Transverse colon (tissue), 4 donors: Measurements from ENCODE around the gene RNU6-9. TPM values are rescaled to one million over a fixed set of nuclear protein-coding genes. Genes with fewer than 3 reads are reported as not detected.

ENCODE experiments used
- DNase-seq: peaks from one replicate; pipeline ENCODE4 v3.0.0-alpha.2; 2019
- H3K27ac ChIP-seq, 4 donors: fragments of 200-600 bp; sonication (generic); 2 replicates each; pipeline ENCODE4 v1.5.1; 2016 to 2018; ENCODE audit warnings: inconsistent platforms in 4 of 4
- H3K27me3 ChIP-seq: fragments of 200-600 bp; sonication (generic); 2 replicates; pipeline ENCODE4 v1.5.1; 2017; ENCODE audit warnings: inconsistent platforms
- H3K36me3 ChIP-seq, 4 donors: fragments of 200-600 bp; sonication (generic); 2 replicates each; pipeline ENCODE4 v1.5.1; 2017 to 2019; ENCODE audit warnings: inconsistent platforms in 4 of 4
- H3K4me1 ChIP-seq, 4 donors: fragments of 200-600 bp; sonication (generic); 2 replicates each; pipeline ENCODE4 v1.5.1; 2017 to 2020; ENCODE audit warnings: inconsistent platforms in 4 of 4
- H3K4me3 ChIP-seq, 4 donors: fragments of 200-600 bp; sonication (generic); 1 replicate in 1 of 4; 2 replicates in 3 of 4; pipeline versions ENCODE4 v1.5.1 to v1.6.1; 2017 to 2019; ENCODE audit warnings: inconsistent platforms in 4 of 4
- H3K9me3 ChIP-seq, 2 donors: fragments of 200-600 bp; sonication (generic); 2 replicates each; pipeline ENCODE4 v1.5.1; 2017 to 2019; ENCODE audit warnings: inconsistent platforms in 2 of 2
- CTCF ChIP-seq, 5 experiments: fragments of 200-600 bp in 3 of 5; fragments of 450-650 bp in 2 of 5; sonication (generic) in 3 of 5; IDR thresholded peaks; 1 replicate in 2 of 5; 2 replicates in 3 of 5; pipeline ENCODE4 v1.5.1; 2016 to 2017; ENCODE audit warnings: antibody characterized with exemption in 5 of 5, inconsistent platforms in 3 of 5, mild to moderate bottlenecking in 2 of 5, moderate library complexity in 1 of 5
- EP300 ChIP-seq: sonication (generic); formaldehyde crosslinking; IDR thresholded peaks from one replicate; pipeline ENCODE4 v1.6.1; 2017; ENCODE audit warnings: antibody characterized with exemption, low read depth
- POLR2A ChIP-seq: fragments of 450-650 bp; IDR thresholded peaks from one replicate; pipeline ENCODE4 v1.6.1; 2016; ENCODE audit warnings: antibody characterized with exemption, mild to moderate bottlenecking, moderate library complexity
- POLR2AphosphoS5 ChIP-seq, 3 donors: sonication (generic); formaldehyde crosslinking; IDR thresholded peaks; one replicate each; pipeline ENCODE4 v1.6.1; 2016; ENCODE audit warnings: antibody characterized with exemption in 3 of 3
- WGBS, 2 donors: methylation state at CpG; one replicate each; pipeline ENCODE4 v1.1.5; 2018; ENCODE audit warnings: low coverage in 1 of 2; 5-methylcytosine and 5-hydroxymethylcytosine counted together
- in situ Hi-C, 4 donors: fragments of 200-750 bp; cut with MboI; loops; one replicate each; pipeline versions ENCODE4 v1.15.0 to v1.15.1; 2017; ENCODE audit warnings: low sequenced_read_pairs in 3 of 4, low pct_ligation_motif_present in 1 of 4, low pct_unique_long_range_greater_than_20kb in 1 of 4
- intact Hi-C: fragments of 100-400 bp; cut with DNase I; formaldehyde crosslinking; loops from one replicate; pipeline ENCODE4 v1.15.1; 2023; ENCODE audit warnings: low total_unique reads
- total RNA-seq, 4 donors: library from RNA; depleted of rRNA; stranded (reverse); fragments of >200 nt; gene quantifications; one replicate each; pipeline ENCODE4 v1.1.0, GENCODE V29; 2016

RNU6-9 gene
- total RNA-seq, 4 donors from 2014 or later, result not detected

GRCh38 chr19:925526-926322 is 32.4 kb downstream of the RNU6-9 start, which contains the start of gene ARID3A:
Gene ARID3A, plus strand, starts transcription at chr19:926035. Its CDS starts 3,494 bp downstream, at chr19:929529.
- in situ Hi-C loops, result loop anchor here in 3 of 4 donors (10.0 kb wide), 3 partner anchors 59 to 161 kb away; partner anchors contain the start of genes CFD (in 1 of the 3), ELANE (in 1 of the 3) and WDR18 (in 1 of the 3)
- H3K27ac ChIP-seq, result peak within 1 kb of the TSS; percentile 89 to 92 (median 91)
- intact Hi-C loops, result loop anchor here (10.0 kb wide), 1 partner anchor 179 kb away; the partner anchor contains the start of gene GPX4
- H3K27me3 ChIP-seq, result peaks cover 8% of the 10 kb centered on the region
- TF ChIP-seq POLR2A (no peak), POLR2AphosphoS5 (IDR thresholded peaks at IDR 0.05) (peak in 2 of 3 donors; percentile 19 to 29)
- no peaks in the 10 kb centered on the region for H3K36me3 ChIP-seq
- no peaks in the 10 kb centered on the region for H3K9me3 ChIP-seq
- peaks cover 0 to 30% (median 23%) of the 10 kb centered on the region in 4 donors for H3K4me1 ChIP-seq
- H3K4me3 ChIP-seq, result peak within 1 kb of the TSS; percentile 85 to 99 (median 88)
- WGBS, 2 donors, result 1% methylated on average over 41 of the region's 97 CpGs; no CpG with 5 or more reads in 1 of the 2 donors
- peak; percentile 80 for DNase-seq

DNA sequence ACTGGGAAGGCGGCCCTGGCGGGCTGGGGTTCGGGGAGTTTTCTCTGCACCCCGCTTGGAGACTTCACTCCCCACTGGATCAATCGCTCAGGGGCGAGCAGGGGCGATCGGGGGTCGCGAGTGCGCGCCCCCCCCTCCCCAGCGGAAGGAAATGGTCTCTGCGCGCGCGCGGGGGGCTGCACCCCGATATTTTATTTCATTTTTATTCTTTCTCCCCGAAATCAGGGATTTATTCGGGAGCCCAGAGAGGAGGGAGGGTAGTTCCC is 33.0 kb downstream of the RNU6-9 start:
- Histone ChIP-seq H3K4me1 (peaks cover 0 to 30% (median 23%) of the 10 kb centered on the region in 4 donors), H3K36me3 (no peaks in the 10 kb centered on the region), H3K4me3 (peak overlapping the region; percentile 85 to 99 (median 88)), H3K27me3 (peaks cover 3% of the 10 kb centered on the region), H3K27ac (peak overlapping the region; percentile 89 to 92 (median 91)), H3K9me3 (no peaks in the 10 kb centered on the region)
- in situ Hi-C loops (loop anchor here in 3 of 4 donors (10.0 kb wide), 3 partner anchors 59 to 161 kb away; partner anchors contain the start of genes CFD (in 1 of the 3), ELANE (in 1 of the 3) and WDR18 (in 1 of the 3)), intact Hi-C loops (loop anchor here (10.0 kb wide), 1 partner anchor 179 kb away; the partner anchor contains the start of gene GPX4)
- no peak for DNase-seq
- TF ChIP-seq POLR2AphosphoS5 (IDR thresholded peaks at IDR 0.05) (no peak), EP300 (no peak), CTCF (IDR thresholded peaks at IDR 0.05) (no peak), POLR2A (no peak)
- 0% methylated on average over 17 of the region's 21 CpGs; no CpG with 5 or more reads in 1 of the 2 donors for WGBS, 2 donors

DNA sequence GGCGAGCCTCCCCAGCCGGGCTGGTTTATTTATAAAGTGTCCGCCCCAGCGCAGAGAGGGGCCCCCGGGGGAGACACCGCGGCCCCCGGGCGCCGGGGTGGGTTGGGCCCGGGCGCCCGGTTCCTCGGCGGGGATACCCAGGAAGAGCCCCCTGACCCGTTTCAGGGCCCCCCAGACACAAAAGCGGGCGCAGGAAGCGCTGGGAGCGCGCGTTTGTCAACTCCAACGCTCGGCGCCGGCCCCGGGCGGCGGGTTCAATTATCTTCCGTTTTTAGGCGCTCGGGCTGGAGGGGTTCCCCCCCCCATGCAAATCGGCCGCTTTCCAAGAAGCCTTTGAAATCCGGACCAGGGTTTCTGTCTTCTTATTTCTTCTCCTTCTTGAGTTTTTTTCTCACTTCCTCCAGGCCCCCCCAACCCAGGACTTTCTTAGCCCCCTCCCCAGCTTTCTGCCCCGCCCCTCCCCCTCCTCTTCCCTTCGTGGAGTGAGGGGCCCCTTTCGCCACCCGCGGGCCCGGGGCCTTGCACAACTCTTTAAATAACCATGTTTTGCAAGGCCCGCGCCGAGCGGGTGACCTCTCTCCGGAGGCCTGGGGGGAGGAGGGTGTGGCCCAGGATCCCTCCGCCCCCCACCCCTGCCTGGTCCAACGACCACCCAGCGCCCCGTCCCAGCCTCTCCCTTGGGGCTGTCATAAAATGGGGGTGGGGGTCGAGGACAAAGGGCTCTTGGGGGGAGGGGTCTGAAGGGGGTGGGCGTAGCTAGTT is 33.5 kb downstream of the RNU6-9 start:
- in situ Hi-C loops, result loop anchor here in 3 of 4 donors (10.0 kb wide), 3 partner anchors 58 to 162 kb away; partner anchors contain the start of genes CFD (in 1 of the 3), ELANE (in 1 of the 3) and WDR18 (in 1 of the 3)
- intact Hi-C loops, result loop anchor here (10.0 kb wide), 1 partner anchor 178 kb away; the partner anchor contains the start of gene GPX4
- Histone ChIP-seq H3K9me3 (no peaks in the 10 kb centered on the region), H3K36me3 (no peaks in the 10 kb centered on the region), H3K27me3 (no peaks in the 10 kb centered on the region), H3K27ac (peak overlapping the region; percentile 89 to 92 (median 91)), H3K4me1 (peaks cover 0 to 29% (median 23%) of the 10 kb centered on the region in 4 donors), H3K4me3 (peak overlapping the region; percentile 85 to 99 (median 88))
- peak; percentile 77 for DNase-seq
- TF ChIP-seq CTCF (IDR thresholded peaks at IDR 0.05) (no peak), POLR2A (no peak), POLR2AphosphoS5 (IDR thresholded peaks at IDR 0.05) (no peak), EP300 (no peak)
- WGBS, 2 donors, result 0% methylated on average over 27 to 40 of the region's 52 CpGs

DNA sequence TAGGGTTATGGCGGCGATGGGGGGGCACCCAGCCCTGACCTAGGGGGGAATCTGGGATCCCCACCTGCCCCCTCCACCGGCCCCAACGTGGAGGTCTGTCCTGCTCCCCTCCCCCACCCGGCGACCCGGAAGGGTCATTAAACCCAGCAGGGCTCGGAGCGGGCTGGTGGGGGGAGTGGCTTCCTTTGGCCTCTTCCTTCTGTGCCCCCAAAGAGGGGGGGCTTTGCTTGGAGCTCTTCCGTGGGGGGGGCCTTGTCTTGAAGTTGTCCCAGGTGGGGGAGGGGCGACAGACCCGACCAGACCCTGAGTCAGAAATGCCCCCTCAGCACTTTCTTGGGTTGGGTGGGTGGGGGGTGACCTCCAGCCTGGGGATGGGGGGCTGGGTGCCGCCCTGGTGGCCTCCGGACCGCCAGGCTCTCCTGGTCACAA is 34.1 kb downstream of the RNU6-9 start:
- H3K27me3 ChIP-seq, result no peaks in the 10 kb centered on the region
- no peaks in the 10 kb centered on the region for H3K9me3 ChIP-seq
- peak overlapping the region; percentile 89 to 92 (median 91) for H3K27ac ChIP-seq
- H3K4me1 ChIP-seq, result peaks cover 3 to 31% (median 24%) of the 10 kb centered on the region in 4 donors
- intact Hi-C loops (loop anchor here (10.0 kb wide), 1 partner anchor 177 kb away; the partner anchor contains the start of gene GPX4), in situ Hi-C loops (loop anchor here in 3 of 4 donors (10.0 kb wide), 3 partner anchors 57 to 163 kb away; partner anchors contain the start of genes CFD (in 1 of the 3), ELANE (in 1 of the 3) and WDR18 (in 1 of the 3))
- WGBS, 2 donors, result 16% methylated on average over 12 of the region's 15 CpGs; no CpG with 5 or more reads in 1 of the 2 donors
- H3K36me3 ChIP-seq, result no peaks in the 10 kb centered on the region
- TF ChIP-seq EP300 (no peak), POLR2AphosphoS5 (IDR thresholded peaks at IDR 0.05) (no peak), POLR2A (no peak), CTCF (IDR thresholded peaks at IDR 0.05) (no peak)
- peak overlapping the region; percentile 85 to 99 (median 88) for H3K4me3 ChIP-seq
- DNase-seq, result no peak
